ENCODE data around the gene MED27. TPM values are rescaled to one million over a fixed set of nuclear protein-coding genes. Genes with fewer than 3 reads are reported as not detected.
"Not testable (repeated sequence)": the region's sequence is repeated elsewhere in the genome, so short reads cannot be mapped to it uniquely, and the experiment has no call there.

MED27 gene
- total RNA-seq, 1 donor: 25.7 TPM

GRCh38 chr9:132063281-132063680 lies 16.4 kb downstream of the MED27 start:
- peaks cover 23% of the 10 kb centered on the region for H3K36me3 ChIP-seq (ENCODE audit: insufficient read depth, low read length)

GRCh38 chr9:132062806-132063205 lies 16.9 kb downstream of the MED27 start:
- Histone ChIP-seq H3K4me3 (ENCODE audit: insufficient read depth, low read length) (no peak overlapping the region), H3K36me3 (ENCODE audit: insufficient read depth, low read length) (peaks cover 23% of the 10 kb centered on the region), H4K20me1 (ENCODE audit: insufficient read depth, low read length) (peaks cover 76% of the 10 kb centered on the region), H3K4me2 (ENCODE audit: insufficient read depth, low read length) (no peak overlapping the region), H2AFZ (ENCODE audit: low read length) (no peak overlapping the region), H3K79me2 (ENCODE audit: insufficient read depth, low read length) (peaks cover 96% of the 10 kb centered on the region), H3K27ac (ENCODE audit: low read depth, low read length) (no peak overlapping the region), H3K9me3 (ENCODE audit: low read depth, low read length) (no peaks in the 10 kb centered on the region), H3K27me3 (ENCODE audit: insufficient read depth, low read length) (no peaks in the 10 kb centered on the region), H3K4me1 (ENCODE audit: insufficient read depth, low read length) (no peaks in the 10 kb centered on the region)
- no peak for DNase-seq (ENCODE audit: insufficient read length, low spot score, missing footprints)
- no peak for TF ChIP-seq CTCF (IDR thresholded peaks at IDR 0.05; ENCODE audit: extremely low read depth, low read depth, low read length)

More at GRCh38 chr9:132063281-132063680, 16.4 kb downstream of the MED27 start:
- no peak for TF ChIP-seq CTCF (IDR thresholded peaks at IDR 0.05; ENCODE audit: extremely low read depth, low read depth, low read length)
- no peak for DNase-seq (ENCODE audit: insufficient read length, low spot score, missing footprints)
- Histone ChIP-seq H3K9me3 (ENCODE audit: low read depth, low read length) (no peaks in the 10 kb centered on the region), H3K27me3 (ENCODE audit: insufficient read depth, low read length) (no peaks in the 10 kb centered on the region), H3K4me1 (ENCODE audit: insufficient read depth, low read length) (no peaks in the 10 kb centered on the region), H3K79me2 (ENCODE audit: insufficient read depth, low read length) (peaks cover 95% of the 10 kb centered on the region), H4K20me1 (ENCODE audit: insufficient read depth, low read length) (peaks cover 75% of the 10 kb centered on the region), H2AFZ (ENCODE audit: low read length) (no peak overlapping the region), H3K4me3 (ENCODE audit: insufficient read depth, low read length) (no peak overlapping the region), H3K27ac (ENCODE audit: low read depth, low read length) (no peak overlapping the region), H3K4me2 (ENCODE audit: insufficient read depth, low read length) (no peak overlapping the region)

- peaks cover 79% of the 10 kb centered on the region for H4K20me1 ChIP-seq (ENCODE audit: insufficient read depth, low read length)
- peaks cover 98% of the 10 kb centered on the region for H3K79me2 ChIP-seq (ENCODE audit: insufficient read depth, low read length)
- H3K36me3 ChIP-seq (ENCODE audit: insufficient read depth, low read length): peaks cover 18% of the 10 kb centered on the region
- no peak overlapping the region for H3K27ac ChIP-seq (ENCODE audit: low read depth, low read length)
- H3K4me1 ChIP-seq (ENCODE audit: insufficient read depth, low read length): no peaks in the 10 kb centered on the region
- no peak overlapping the region for H2AFZ ChIP-seq (ENCODE audit: low read length)
- no peak overlapping the region for H3K4me3 ChIP-seq (ENCODE audit: insufficient read depth, low read length)
- H3K27me3 ChIP-seq (ENCODE audit: insufficient read depth, low read length): no peaks in the 10 kb centered on the region
- no peak for TF ChIP-seq CTCF (IDR thresholded peaks at IDR 0.05; ENCODE audit: extremely low read depth, low read depth, low read length)
- H3K4me2 ChIP-seq (ENCODE audit: insufficient read depth, low read length): no peak overlapping the region
- no peaks in the 10 kb centered on the region for H3K9me3 ChIP-seq (ENCODE audit: low read depth, low read length)
- no peak for DNase-seq (ENCODE audit: insufficient read length, low spot score, missing footprints)
These were observed 18.1 kb downstream of the MED27 start for GRCh38 chr9:132061526-132061925.

- Histone ChIP-seq H3K4me2 (ENCODE audit: insufficient read depth, low read length) (no peak overlapping the region), H3K36me3 (ENCODE audit: insufficient read depth, low read length) (peaks cover 15% of the 10 kb centered on the region), H3K79me2 (ENCODE audit: insufficient read depth, low read length) (peaks cover 98% of the 10 kb centered on the region), H3K27ac (ENCODE audit: low read depth, low read length) (no peak overlapping the region), H4K20me1 (ENCODE audit: insufficient read depth, low read length) (peaks cover 75% of the 10 kb centered on the region), H3K4me1 (ENCODE audit: insufficient read depth, low read length) (no peaks in the 10 kb centered on the region), H2AFZ (ENCODE audit: low read length) (no peak overlapping the region), H3K4me3 (ENCODE audit: insufficient read depth, low read length) (no peak overlapping the region), H3K9me3 (ENCODE audit: low read depth, low read length) (no peaks in the 10 kb centered on the region), H3K27me3 (ENCODE audit: insufficient read depth, low read length) (no peaks in the 10 kb centered on the region)
- no peak for TF ChIP-seq CTCF (IDR thresholded peaks at IDR 0.05; ENCODE audit: extremely low read depth, low read depth, low read length)
- DNase-seq (ENCODE audit: insufficient read length, low spot score, missing footprints): no peak
These were observed 20.3 kb downstream of the MED27 start for GRCh38 chr9:132059361-132059760.

GRCh38 chr9:132058226-132058625 lies 21.4 kb downstream of the MED27 start:
- H3K36me3 ChIP-seq (ENCODE audit: insufficient read depth, low read length): peaks cover 11% of the 10 kb centered on the region
- not testable (repeated sequence) for H3K4me1 ChIP-seq (ENCODE audit: insufficient read depth, low read length); H3K27ac ChIP-seq (ENCODE audit: low read depth, low read length); H3K4me2 ChIP-seq (ENCODE audit: insufficient read depth, low read length); H3K4me3 ChIP-seq (ENCODE audit: insufficient read depth, low read length); H2AFZ ChIP-seq (ENCODE audit: low read length); H3K9me3 ChIP-seq (ENCODE audit: low read depth, low read length); DNase-seq (ENCODE audit: insufficient read length, low spot score, missing footprints); H3K27me3 ChIP-seq (ENCODE audit: insufficient read depth, low read length)
- peaks cover 67% of the 10 kb centered on the region for H4K20me1 ChIP-seq (ENCODE audit: insufficient read depth, low read length)
- H3K79me2 ChIP-seq (ENCODE audit: insufficient read depth, low read length): peaks cover 97% of the 10 kb centered on the region
